GM12874 (cell line): ENCODE results near the gene VOPP1.

Experiments used
- TF ChIP-seq, protein P1 (sequence below): IDR thresholded peaks from 2 replicates; pipeline ENCODE4 v1.5.1; 2011; ENCODE audit warnings: low read depth, mild to moderate bottlenecking, control low read depth, low read length, moderate library complexity; ENCODE audit not compliant: insufficient read depth

VOPP1 gene

DNA sequence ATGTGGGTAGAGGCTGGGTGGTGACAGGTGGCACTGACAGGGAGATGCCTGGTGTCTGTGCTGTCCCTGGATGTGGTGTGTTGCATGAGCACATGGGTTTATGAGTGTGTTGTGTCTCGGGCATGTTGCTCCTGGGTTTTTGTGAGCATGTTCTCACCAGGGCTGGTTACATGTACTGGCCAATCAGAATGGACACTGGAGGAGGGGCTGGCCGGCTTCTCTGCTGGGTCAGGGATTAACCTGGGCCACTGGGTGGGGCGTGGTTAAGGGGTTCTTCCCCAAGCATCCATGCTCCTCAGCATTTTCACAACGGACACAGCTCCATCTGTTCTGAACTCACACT is 20.8 kb upstream of the VOPP1 start:
- TF ChIP-seq, protein P1, sequence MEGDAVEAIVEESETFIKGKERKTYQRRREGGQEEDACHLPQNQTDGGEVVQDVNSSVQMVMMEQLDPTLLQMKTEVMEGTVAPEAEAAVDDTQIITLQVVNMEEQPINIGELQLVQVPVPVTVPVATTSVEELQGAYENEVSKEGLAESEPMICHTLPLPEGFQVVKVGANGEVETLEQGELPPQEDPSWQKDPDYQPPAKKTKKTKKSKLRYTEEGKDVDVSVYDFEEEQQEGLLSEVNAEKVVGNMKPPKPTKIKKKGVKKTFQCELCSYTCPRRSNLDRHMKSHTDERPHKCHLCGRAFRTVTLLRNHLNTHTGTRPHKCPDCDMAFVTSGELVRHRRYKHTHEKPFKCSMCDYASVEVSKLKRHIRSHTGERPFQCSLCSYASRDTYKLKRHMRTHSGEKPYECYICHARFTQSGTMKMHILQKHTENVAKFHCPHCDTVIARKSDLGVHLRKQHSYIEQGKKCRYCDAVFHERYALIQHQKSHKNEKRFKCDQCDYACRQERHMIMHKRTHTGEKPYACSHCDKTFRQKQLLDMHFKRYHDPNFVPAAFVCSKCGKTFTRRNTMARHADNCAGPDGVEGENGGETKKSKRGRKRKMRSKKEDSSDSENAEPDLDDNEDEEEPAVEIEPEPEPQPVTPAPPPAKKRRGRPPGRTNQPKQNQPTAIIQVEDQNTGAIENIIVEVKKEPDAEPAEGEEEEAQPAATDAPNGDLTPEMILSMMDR = no peak

DNA sequence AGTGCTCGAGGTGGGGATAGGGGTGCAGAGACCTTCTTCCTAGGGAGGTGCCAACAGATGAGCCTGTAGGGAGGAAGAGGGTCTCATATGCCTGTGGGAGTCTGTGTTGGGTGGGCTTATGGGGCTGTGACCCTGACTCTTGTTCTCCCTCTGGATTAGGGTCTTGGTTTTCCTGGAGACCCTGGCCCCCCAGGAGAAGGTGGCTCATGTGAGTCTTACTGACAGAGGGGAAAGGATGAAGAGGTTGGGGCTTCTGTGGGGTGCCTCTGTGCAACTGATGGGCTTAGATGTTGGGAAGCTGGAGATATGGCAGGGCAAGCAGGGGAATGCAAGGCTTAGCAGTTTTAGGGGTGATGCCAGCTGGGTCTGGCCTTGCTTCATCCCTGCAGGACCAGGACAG is 20.2 kb upstream of the VOPP1 start:
- TF ChIP-seq, protein P1 = no peak

DNA sequence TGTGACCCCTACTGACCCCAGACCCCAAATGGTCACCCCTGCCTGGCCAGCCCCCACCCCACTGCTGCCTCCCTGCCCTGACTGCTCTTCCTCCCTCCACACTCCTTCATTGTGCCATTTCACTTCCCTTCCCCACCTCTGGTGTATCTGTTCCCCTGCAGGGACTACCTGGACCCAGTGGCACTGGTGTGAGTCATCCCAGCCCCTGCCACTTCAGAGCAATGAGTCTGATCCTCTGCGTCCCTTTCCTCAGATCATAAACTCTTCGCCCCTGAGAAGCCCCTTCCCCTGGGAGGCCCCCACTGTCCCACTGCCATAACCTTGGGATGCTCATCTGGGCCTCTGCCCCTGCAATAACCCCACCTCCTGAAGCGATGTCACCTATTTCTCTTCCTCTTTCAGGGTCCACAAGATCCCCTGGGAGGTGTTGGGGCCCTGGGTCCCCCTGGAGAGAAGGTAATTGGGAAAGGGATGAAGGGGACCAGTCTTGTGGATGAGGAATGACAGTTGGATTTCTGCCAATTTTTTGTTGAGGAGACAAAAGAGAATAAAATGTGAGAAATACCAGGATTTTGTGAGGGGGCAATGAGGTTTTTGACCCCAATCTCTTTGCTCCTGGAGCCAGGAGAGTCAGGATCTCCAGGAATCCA is 19.1 kb upstream of the VOPP1 start:
- TF ChIP-seq, protein P1 = no peak

DNA sequence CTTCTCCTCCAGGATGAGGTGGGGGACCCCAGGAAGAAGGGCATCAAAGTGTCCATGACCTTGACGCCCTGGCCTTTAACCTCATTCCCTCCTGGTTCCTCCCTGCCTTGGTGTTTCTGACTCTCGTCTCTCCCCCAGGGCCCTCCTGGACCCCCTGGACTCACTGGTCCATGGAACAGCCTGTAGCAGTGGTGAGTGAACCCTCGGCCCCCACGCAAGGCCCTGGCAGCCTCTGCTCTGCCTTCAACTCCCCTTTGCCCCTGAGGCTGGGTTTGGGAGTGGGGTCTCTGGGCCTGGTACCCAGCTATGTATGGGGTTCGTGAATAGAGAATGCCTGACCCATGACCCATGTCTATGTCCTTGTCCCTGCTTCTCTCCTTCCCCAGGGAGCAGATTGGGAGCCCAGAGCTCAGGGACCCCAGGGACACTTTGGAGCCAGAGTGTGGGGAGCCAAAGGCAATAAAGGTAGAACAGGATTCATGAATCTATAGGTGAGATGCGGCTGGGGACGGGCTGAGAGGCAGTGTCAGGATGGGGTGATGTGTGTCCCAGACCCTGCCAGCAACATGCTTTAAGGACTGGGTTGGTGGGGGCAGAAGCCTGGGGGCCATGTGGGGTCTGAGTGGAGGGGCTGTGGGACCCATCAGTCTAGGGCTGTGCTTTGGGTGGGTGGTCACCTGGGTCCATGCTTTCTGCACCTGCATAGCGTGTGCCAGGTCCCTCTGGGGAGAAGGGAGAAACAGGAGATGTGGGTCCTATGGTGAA is 18.4 kb upstream of the VOPP1 start:
- TF ChIP-seq, protein P1 = no peak

DNA sequence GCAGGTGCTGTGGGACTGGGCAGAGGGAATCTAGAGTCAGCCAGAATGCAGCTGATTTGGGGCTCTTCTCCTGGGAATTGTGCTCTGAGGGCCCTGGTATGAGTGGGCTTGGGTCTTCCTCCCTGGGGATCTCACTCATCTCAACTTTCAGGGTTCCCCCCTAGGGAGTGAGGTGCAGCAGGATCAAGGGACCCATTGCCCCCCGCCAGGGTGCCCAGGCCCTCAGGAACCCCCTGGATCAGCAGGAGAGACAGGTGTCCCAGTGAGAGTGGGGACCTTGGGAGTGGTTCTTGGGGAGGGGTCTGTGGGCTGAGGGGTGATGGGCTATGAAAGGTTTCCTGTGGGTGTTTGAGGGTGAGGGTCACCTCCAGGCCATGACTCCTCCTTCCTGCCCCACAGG is 17.6 kb upstream of the VOPP1 start:
- TF ChIP-seq, protein P1 = no peak

DNA sequence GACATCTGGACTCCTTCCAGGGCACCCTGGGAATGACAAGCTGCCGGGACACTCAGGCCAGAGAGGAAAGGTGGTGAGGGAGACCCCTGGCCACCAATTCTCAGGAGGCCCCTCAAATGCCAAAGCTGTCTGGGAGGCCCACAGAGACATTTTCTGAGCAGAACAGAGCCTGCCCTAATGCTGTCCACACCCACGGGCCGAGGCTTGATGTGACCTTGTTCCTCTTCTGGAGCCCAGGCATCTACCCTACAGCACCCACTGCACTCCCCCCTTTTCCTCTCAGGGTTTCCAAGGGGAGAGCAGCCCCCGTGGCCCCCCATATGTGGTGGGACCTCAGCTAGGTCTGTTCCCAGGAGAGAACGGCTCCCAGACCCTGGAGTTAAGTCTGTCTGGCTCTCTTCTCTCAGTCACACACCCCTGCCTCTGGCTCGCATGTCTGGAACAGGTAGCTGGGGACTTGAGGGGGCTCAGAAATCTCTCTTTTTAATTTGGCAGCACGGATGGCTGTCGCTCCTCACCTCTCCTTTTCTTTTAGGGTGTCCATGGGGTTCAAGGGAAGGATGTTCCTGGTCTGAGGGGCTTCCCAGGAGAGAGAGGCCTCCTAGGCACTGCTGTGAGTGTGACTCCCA is 16.8 kb upstream of the VOPP1 start:
- TF ChIP-seq, protein P1 = no peak

DNA sequence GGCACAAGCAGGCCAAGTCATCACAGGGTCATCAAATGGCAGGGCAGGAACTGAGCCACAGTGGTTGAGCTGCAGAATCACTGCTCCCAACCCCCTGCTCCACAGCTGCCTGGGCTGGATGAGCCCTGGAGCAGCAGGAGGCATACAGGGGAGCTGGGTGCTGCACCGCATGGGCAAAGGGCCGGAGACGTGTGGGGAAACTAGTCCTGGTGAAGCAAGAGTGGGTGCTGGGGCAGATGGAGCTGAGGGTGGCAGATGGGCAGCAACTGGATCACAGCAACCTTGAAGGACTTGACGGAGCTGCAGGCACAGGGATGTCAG is 16.0 kb upstream of the VOPP1 start:
- TF ChIP-seq, protein P1 = no peak
